Activated gamma-delta T cell treated with Interleukin-2 at 50 U/mL for 16 hours (primary cell): ENCODE measurements around the gene GRID2IP.
A peak's percentile ranks its signal among the peaks of the same experiment; 100 is the strongest.
"Not testable (repeated sequence)": the region's sequence is repeated elsewhere in the genome, so short reads cannot be mapped to it uniquely, and the experiment has no call there.

Source experiments
- DNase-seq: peaks from one replicate; pipeline ENCODE4 v3.0.0-alpha.2; 2020

The GRID2IP gene

DNA sequence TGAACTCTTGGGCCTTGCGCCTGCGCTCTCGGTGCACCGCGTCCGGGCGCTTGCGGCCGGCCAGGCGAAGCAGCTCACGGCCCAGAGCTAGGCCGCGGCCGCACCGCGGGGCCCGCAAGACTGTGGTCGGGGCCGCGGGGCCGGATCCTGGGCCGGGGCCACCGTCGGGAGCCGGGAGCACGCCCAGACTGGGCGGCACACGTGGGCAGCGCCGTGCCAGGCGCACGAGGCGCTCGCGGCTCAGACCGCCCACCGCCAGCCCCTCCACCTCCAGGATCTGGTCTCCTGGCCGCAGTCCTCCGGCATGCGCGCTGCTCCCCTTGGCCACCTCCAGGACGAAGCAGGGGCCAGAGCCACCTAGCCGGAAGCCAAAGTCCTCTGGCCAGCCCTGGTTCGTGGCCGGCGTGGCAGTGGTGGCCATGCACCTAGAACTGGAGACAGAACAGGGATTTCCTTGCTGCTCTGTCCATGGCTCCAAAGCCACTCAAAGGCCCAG lies at the start of gene GRID2IP:
Gene GRID2IP, minus strand, starts transcription at position 446 of the 496 bp plus-strand sequence. Its CDS starts 25 bp downstream, at position 421.
- DNase-seq = no peak

DNA sequence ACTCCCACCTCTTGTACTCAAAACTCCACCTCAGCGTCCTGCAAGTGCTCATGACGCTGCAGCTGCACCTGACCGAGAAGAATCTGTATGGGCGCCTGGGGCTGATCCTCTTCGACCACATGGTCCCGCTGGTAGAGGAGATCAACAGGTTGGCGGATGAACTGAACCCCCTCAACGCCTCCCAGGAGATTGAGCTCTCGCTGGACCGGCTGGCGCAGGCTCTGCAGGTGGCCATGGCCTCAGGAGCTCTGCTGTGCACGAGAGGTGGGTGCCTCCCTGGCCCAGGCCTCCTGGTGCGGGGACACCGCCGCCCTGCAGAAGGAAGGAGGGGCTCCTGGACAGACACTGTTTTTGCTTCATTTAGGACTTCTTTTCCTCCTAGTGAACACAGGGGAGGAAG lies 48.8 kb upstream of the GRID2IP start:
- no peak for DNase-seq

- no peak for DNase-seq
Observed at GRCh38 chr7:6590645-6591110, 39.4 kb upstream of the GRID2IP start.

DNA sequence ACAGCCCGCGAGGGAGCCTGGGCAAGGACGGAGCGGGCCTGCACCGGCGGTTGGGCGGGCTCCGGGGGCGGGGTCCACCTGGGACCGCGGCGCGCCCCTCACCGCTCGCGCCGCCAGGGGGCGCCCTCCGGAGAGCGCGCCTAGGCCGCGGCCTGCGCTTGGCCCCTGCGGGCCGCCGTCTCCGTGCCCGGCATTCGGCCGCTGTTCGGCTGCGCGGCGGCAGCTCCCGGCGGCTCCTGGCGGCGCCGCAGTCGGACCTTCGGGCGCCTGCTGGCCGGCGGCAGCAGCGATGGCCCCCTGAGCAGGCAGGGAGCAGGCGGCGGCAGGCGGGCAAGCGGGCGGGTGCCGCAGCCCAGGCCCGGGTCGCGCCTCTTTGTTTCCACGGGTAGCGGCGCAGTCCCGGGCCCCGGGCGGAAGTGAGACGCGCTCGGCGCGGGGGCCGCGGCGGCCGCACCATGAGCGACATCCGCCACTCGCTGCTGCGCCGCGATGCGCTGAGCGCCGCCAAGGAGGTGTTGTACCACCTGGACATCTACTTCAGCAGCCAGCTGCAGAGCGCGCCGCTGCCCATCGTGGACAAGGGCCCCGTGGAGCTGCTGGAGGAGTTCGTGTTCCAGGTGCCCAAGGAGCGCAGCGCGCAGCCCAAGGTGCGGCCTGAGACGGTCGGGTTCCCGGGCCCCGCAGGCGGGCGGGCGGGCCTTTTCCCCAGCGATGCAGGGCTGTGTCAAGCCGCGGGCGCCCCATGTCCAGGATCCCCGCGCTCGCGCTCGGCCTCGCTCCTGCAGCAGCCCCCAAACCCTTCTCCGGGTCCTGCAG lies 38.8 kb upstream of the GRID2IP start, which contains the start of gene INTS15:
Gene INTS15, plus strand, starts transcription at position 193 of the 816 bp plus-strand sequence. Its CDS starts 263 bp downstream, at position 456.
- peak; percentile 79 for DNase-seq

GRCh38 chr7:6589151-6589828 lies 38.0 kb upstream of the GRID2IP start:
- DNase-seq = no peak

DNA sequence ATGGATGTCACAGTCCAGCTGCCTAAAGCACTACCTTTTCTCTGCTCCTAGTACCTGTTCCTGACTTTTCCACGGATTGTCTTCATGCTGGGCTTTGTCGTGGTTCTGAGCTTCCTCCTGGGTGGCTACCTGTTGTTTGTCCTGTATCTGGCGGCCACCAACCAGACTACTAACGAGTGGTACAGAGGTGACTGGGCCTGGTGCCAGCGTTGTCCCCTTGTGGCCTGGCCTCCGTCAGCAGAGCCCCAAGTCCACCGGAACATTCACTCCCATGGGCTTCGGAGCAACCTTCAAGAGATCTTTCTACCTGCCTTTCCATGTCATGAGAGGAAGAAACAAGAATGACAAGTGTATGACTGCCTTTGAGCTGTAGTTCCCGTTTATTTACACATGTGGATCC lies 37.3 kb upstream of the GRID2IP start:
- no peak for DNase-seq

DNA sequence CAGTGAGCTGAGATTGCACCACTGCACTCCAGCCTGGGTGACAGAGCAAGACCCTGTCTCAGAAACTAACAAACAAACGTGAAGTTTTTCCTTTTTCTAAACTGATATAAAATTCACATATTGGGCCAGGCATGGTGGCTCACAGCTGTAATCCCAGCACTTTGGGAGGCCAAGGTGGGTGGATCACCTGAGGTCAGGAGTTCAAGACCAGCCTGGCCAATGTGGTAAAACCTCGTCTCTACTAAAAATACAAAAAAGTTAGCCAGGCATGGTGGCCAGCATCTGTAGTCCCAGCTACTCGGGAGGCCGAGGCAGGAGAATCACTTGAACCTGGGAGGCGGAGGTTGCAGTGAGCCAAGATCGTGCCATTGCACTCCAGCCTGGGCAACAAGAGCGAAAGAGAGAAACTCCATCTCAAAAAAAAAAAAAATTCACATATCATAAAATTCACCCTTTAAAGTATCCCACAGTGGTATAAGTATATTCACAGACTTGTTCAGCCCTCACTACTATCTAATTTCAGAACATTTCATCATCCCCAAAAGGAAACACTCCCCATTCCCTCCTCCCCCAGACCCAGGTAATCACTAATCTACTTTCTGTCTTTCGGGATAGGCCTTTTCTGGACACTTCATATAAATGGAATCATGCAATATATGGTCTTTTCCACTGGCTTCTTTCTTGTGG lies 34.6 kb upstream of the GRID2IP start:
- DNase-seq = not testable (repeated sequence)

GRCh38 chr7:6579446-6579845 lies 28.2 kb upstream of the GRID2IP start:
- DNase-seq = no peak

DNA sequence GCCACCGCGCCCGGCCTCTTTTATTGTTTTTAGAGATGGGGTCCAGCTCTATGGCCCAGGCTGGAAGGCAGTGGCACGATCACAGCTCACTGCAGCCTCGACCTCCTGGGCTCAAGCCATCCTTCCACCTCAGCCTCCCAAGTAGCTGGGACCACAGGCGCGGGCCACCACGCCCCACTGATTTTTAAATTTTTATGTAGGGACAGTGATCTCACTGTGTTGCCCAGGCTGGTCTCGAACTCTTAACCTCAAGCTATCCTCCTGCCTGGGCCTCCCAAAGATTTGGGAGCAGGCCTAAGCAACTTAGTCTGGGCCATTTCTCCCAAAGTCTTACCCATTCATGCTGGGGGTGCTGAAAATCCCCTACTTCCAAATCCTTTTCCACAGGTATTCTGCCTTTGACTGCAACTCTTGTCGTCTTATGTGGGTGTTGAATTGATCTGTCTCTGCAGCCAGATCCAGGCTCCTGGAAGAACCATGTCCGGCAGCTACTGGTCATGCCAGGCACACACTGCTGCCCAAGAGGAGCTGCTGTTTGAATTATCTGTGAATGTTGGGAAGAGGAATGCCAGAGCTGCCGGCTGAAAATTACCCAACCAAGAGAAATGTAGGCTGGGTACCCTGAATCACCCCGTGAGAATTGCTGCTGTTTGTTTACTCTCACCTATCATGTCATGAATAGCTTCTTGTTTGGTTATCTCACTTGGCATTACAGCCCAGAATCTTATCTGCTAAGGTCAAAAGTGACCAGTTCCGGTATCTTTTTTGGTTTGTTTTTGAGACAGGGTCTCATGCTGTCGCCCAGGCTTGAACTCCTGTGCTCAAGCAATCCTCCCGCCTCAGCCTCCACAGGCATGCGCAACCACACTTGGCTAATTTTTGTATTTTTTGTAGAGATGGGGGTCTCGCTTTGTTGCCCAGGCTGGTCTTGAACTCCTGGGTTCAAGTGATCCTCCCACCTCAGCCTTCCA lies 27.1 kb upstream of the GRID2IP start:
- no peak for DNase-seq

GRCh38 chr7:6577369-6578113 lies 26.3 kb upstream of the GRID2IP start, which contains the start of gene ZDHHC4:
Gene ZDHHC4, plus strand, starts transcription at chr7:6577454. Its CDS starts 3,108 bp downstream, at chr7:6580562.
- peak; percentile 83 for DNase-seq

GRCh38 chr7:6576867-6577368 lies 25.7 kb upstream of the GRID2IP start:
- DNase-seq = not testable (repeated sequence)

- no peak for DNase-seq
Observed at GRCh38 chr7:6576024-6576866, 25.0 kb upstream of the GRID2IP start.

DNA sequence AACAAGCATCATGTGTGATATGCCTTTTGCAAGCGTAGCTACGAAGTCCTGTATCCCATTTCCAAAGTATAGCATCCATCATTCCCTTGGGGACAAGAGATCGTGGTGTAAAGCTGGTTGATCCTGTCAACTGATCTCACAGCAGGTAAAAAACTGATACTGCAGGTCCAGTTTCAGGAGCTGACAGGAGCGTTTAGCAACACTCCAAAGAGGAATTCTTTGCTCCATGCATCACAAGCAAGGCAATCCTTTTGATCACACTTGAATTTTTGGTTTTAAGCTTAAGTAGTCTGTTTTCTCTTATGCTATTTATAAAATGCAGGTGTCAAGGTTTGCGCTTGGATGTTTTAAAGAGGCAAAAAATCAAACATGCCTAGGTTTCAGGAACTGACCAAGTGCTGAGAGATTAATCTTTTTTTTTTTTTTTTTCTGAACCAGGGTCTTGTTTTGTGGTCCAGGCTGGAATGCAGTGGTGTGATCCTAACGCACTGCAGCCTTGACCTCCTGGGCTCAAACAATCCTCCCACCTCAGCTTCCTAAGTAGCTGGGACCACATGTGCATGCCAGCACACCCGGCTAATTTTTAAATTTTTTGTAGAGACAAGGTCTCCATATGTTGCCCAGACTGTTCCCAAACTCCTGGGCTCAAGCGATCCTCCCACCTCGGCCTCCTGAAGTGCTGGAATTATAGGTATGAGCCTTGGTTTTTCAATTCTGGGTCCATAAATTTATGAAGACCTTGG lies 24.2 kb upstream of the GRID2IP start:
- no peak for DNase-seq

GRCh38 chr7:6571160-6571779 lies 20.0 kb upstream of the GRID2IP start:
- DNase-seq = no peak

DNA sequence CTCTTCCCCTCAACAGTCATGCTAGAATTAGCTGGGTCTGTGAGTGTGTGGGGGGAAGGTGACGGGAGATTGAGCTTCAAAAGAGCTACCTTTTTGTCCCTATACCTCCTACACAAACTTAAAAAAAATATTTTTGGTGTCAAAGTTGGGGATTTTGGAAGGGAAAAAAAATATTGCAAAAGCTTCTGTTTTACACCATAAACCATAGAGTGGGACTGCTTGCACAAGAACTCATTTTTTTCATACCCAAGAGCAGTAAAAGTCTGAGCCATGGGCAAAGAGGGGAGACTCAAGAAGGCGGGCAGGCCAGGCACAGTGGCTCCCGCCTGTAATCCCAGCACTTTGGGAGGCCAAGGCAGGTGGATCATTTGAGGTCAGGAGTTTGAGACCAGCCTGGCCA lies 16.6 kb upstream of the GRID2IP start:
- no peak for DNase-seq

GRCh38 chr7:6565655-6566054 lies 14.4 kb upstream of the GRID2IP start:
- DNase-seq = no peak

GRCh38 chr7:6563936-6564770 lies 12.9 kb upstream of the GRID2IP start:
- DNase-seq = no peak

DNA sequence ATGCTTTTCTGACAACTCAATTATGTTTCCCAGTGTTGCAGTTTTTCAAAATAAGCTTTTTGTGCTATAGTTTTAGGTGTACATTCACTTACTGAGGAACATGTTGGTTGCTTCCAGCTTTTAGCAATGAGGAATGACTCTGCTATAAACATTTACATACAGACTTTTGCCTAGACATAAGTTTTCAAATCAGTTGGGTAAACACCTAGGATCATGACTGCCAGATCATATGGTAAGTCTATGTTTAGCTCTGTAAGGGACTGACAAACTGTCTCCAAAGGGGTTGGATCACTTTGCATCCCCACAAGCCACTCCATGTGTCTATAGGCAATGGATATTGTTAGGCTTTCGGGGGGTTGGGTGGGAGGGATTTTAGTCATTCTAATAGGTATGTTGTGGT lies 10.8 kb upstream of the GRID2IP start:
- no peak for DNase-seq
